ENCODE measurements around the gene SNRPA1.
A peak's percentile ranks its signal among the peaks of the same experiment; 100 is the strongest.

The SNRPA1 gene

GRCh38 chr15:101276501-101277037 lies 18.5 kb downstream of the SNRPA1 start:
- no peak; the same call in 1 of the 2 replicates for TF ChIP-seq CTCF (conservative IDR thresholded peaks at IDR 0.05)
- no peak for TF ChIP-seq ZFX (IDR thresholded peaks at IDR 0.05)
- peak overlapping the region; percentile 79 for H3K27ac ChIP-seq

GRCh38 chr15:101275018-101275417 lies 20.0 kb downstream of the SNRPA1 start:
- no peak for TF ChIP-seq CTCF (conservative IDR thresholded peaks at IDR 0.05)
- no peak for TF ChIP-seq ZFX (IDR thresholded peaks at IDR 0.05)
- no peak overlapping the region for H3K27ac ChIP-seq

GRCh38 chr15:101273534-101273933 lies 21.5 kb downstream of the SNRPA1 start:
- H3K27ac ChIP-seq = no peak overlapping the region
- no peak for TF ChIP-seq ZFX (IDR thresholded peaks at IDR 0.05)
- no peak for TF ChIP-seq CTCF (conservative IDR thresholded peaks at IDR 0.05)

GRCh38 chr15:101272584-101272983 lies 22.5 kb downstream of the SNRPA1 start:
- no peak for TF ChIP-seq ZFX (IDR thresholded peaks at IDR 0.05)
- TF ChIP-seq CTCF (conservative IDR thresholded peaks at IDR 0.05) = no peak
- no peak overlapping the region for H3K27ac ChIP-seq

- peak; percentile 68; the same call in 1 of the 2 replicates for TF ChIP-seq CTCF (conservative IDR thresholded peaks at IDR 0.05)
- TF ChIP-seq ZFX (IDR thresholded peaks at IDR 0.05) = no peak
- H3K27ac ChIP-seq = no peak overlapping the region
These were observed 25.4 kb downstream of the SNRPA1 start for GRCh38 chr15:101269479-101270223.

- TF ChIP-seq ZFX (IDR thresholded peaks at IDR 0.05) (no peak), CTCF (conservative IDR thresholded peaks at IDR 0.05) (no peak)
- H3K27ac ChIP-seq = no peak overlapping the region
These were observed 27.5 kb downstream of the SNRPA1 start for GRCh38 chr15:101267320-101268104.

- TF ChIP-seq ZFX (IDR thresholded peaks at IDR 0.05) = no peak
- TF ChIP-seq CTCF (conservative IDR thresholded peaks at IDR 0.05) = no peak
- H3K27ac ChIP-seq = no peak overlapping the region
These were observed 28.3 kb downstream of the SNRPA1 start for GRCh38 chr15:101266787-101267186.
